CD14-positive monocyte (primary cell): Measurements from ENCODE around the gene ST6GALNAC3. TPM values are rescaled to one million over a fixed set of nuclear protein-coding genes. Genes with fewer than 3 reads are reported as not detected.

ENCODE experiments used
- DNase-seq, 3 donors: peaks; one replicate each; pipeline ENCODE4 v3.0.0-alpha.2; 2011 to 2022
- H2AFZ ChIP-seq: 2 replicates; pipeline ENCODE4 v1.6.0; 2012; ENCODE audit warnings: mild to moderate bottlenecking, low read depth, low read length, inconsistent platforms; ENCODE audit not compliant: insufficient read depth, poor library complexity, severe bottlenecking
- H3K27ac ChIP-seq, 2 donors: 1 replicate in 1 of 2; 2 replicates in 1 of 2; pipeline ENCODE4 v1.5.1; 2012 to 2013; ENCODE audit warnings: low read length in 2 of 2, control low read depth in 1 of 2, inconsistent platforms in 1 of 2, low read depth in 1 of 2, mild to moderate bottlenecking in 1 of 2
- H3K27me3 ChIP-seq, 2 donors: one replicate each; pipeline versions ENCODE4 v1.6.0 to v1.6.1; 2011 to 2013; ENCODE audit warnings: low read length in 2 of 2; ENCODE audit not compliant: control insufficient read depth in 2 of 2, insufficient read depth in 2 of 2
- H3K36me3 ChIP-seq, 2 donors: replicated peaks in 1 of 2; 1 replicate in 1 of 2; 2 replicates in 1 of 2; pipeline versions ENCODE4 v1.5.1 to v1.6.1; 2012 to 2013; ENCODE audit warnings: low read length in 2 of 2, control low read depth in 1 of 2, inconsistent platforms in 1 of 2, mild to moderate bottlenecking in 1 of 2; ENCODE audit not compliant: insufficient read depth in 2 of 2, control insufficient read depth in 1 of 2
- H3K4me1 ChIP-seq, 2 donors: 1 replicate in 1 of 2; 2 replicates in 1 of 2; pipeline versions ENCODE4 v1.5.1 to v1.6.1; 2012 to 2013; ENCODE audit warnings: low read length in 2 of 2, control low read depth in 1 of 2, inconsistent platforms in 1 of 2, mild to moderate bottlenecking in 1 of 2, moderate library complexity in 1 of 2; ENCODE audit not compliant: insufficient read depth in 2 of 2, control insufficient read depth in 1 of 2
- H3K4me2 ChIP-seq: replicated peaks from 2 replicates; pipeline ENCODE3; 2012; ENCODE audit warnings: low read length, moderate library complexity, mild to moderate bottlenecking; ENCODE audit not compliant: poor library complexity, severe bottlenecking; ENCODE audit errors: extremely low read depth
- H3K4me3 ChIP-seq, 3 experiments: fragments of 200-600 bp in 1 of 3; sonication (generic) in 1 of 3; replicated peaks in 1 of 3; 1 replicate in 2 of 3; 2 replicates in 1 of 3; pipeline ENCODE4 v1.5.1; 2011 to 2013; ENCODE audit warnings: low read length in 3 of 3, mild to moderate bottlenecking in 3 of 3, control low read depth in 2 of 3, low read depth in 2 of 3, inconsistent platforms in 1 of 3, moderate library complexity in 1 of 3
- H3K79me2 ChIP-seq: 2 replicates; pipeline ENCODE4 v1.6.0; 2012; ENCODE audit warnings: mild to moderate bottlenecking, control low read depth, inconsistent platforms, low read length, moderate library complexity; ENCODE audit not compliant: insufficient read depth
- H3K9ac ChIP-seq: 2 replicates; pipeline ENCODE4 v1.6.0; 2017; ENCODE audit warnings: low read length, mild to moderate bottlenecking; ENCODE audit not compliant: insufficient read depth, poor library complexity, severe bottlenecking
- H3K9me3 ChIP-seq, 2 donors: replicated peaks in 1 of 2; 1 replicate in 1 of 2; 2 replicates in 1 of 2; pipeline versions ENCODE4 v1.5.1 to v1.6.1; 2012 to 2013; ENCODE audit warnings: low read length in 2 of 2, control low read depth in 1 of 2; ENCODE audit not compliant: control insufficient read depth in 1 of 2, insufficient read depth in 1 of 2
- H4K20me1 ChIP-seq: 2 replicates; pipeline ENCODE4 v1.6.0; 2012; ENCODE audit warnings: mild to moderate bottlenecking, low read length, control low read depth, moderate library complexity; ENCODE audit not compliant: insufficient read depth
- H3K27ac Mint-ChIP-seq, 7 donors: one replicate each; pipeline ENCODE4 v1.8.0; 2020; ENCODE audit warnings: mild to moderate bottlenecking in 7 of 7, mixed read lengths in 7 of 7, moderate library complexity in 6 of 7, inconsistent platforms in 2 of 7
- H3K27me3 Mint-ChIP-seq, 3 donors: one replicate each; pipeline ENCODE4 v1.8.0; 2021 to 2022; ENCODE audit warnings: low read depth in 3 of 3, mild to moderate bottlenecking in 3 of 3, mixed read lengths in 3 of 3, moderate library complexity in 3 of 3, inconsistent platforms in 1 of 3
- H3K36me3 Mint-ChIP-seq, 2 donors: one replicate each; pipeline ENCODE4 v1.8.0; 2020; ENCODE audit warnings: mixed read lengths in 2 of 2, inconsistent platforms in 1 of 2, mild to moderate bottlenecking in 1 of 2
- H3K4me1 Mint-ChIP-seq: one replicate; pipeline ENCODE4 v1.8.0; 2020; ENCODE audit warnings: mild to moderate bottlenecking, mixed read lengths
- H3K4me3 Mint-ChIP-seq, 2 donors: one replicate each; pipeline ENCODE4 v1.8.0; 2020; ENCODE audit warnings: mild to moderate bottlenecking in 2 of 2, mixed read lengths in 2 of 2, moderate library complexity in 1 of 2
- H3K9me3 Mint-ChIP-seq, 7 donors: one replicate each; pipeline ENCODE4 v1.8.0; 2020 to 2022; ENCODE audit warnings: mixed read lengths in 7 of 7, mild to moderate bottlenecking in 6 of 7, moderate library complexity in 6 of 7, inconsistent platforms in 2 of 7
- CTCF ChIP-seq: fragments of 200-600 bp; IDR thresholded peaks from one replicate; pipeline ENCODE4 v1.8.0; 2022; ENCODE audit warnings: antibody characterized with exemption, mild to moderate bottlenecking
- WGBS: methylation state at CpG from one replicate; pipeline ENCODE4 v1.1.5; 2013; ENCODE audit warnings: missing lambda C conversion rate; ENCODE audit not compliant: insufficient coverage; 5-methylcytosine and 5-hydroxymethylcytosine counted together
- intact Hi-C, 2 donors: fragments of 100-400 bp; cut with micrococcal nuclease; formaldehyde crosslinking; loops; one replicate each; pipeline versions ENCODE4 v1.15.0 to v1.15.1; 2023
- polyA plus RNA-seq, 3 donors: library from polyadenylated mRNA; depleted of rRNA in 1 of 3; unstranded in 2 of 3; stranded (reverse) in 1 of 3; fragments of 300-500 nt in 2 of 3; fragments of >200 nt in 1 of 3; fragmentation: Illumina TruSeq in 2 of 3; gene quantifications; 1 replicate in 2 of 3; 2 replicates in 1 of 3; pipeline ENCODE4 v1.2.3, GENCODE V29; 2012 to 2021

ST6GALNAC3 gene
- polyA plus RNA-seq, 3 donors: 6.5 to 9.2 (median 7.6) TPM

- Histone ChIP-seq H3K9ac (no peak overlapping the region), H3K27me3 (no peaks in the 10 kb centered on the region), H4K20me1 (peaks cover 12% of the 10 kb centered on the region), H2AFZ (no peak overlapping the region), H3K79me2 (no peaks in the 10 kb centered on the region), H3K27ac (no peak overlapping the region), H3K4me2 (no peak overlapping the region), H3K4me3 (no peak overlapping the region), H3K9me3 (no peaks in the 10 kb centered on the region), H3K4me1 (no peaks in the 10 kb centered on the region), H3K36me3 (no peaks in the 10 kb centered on the region)
- H3K27ac Mint-ChIP-seq: no peak overlapping the region
- peaks cover 5% of the 10 kb centered on the region for H3K4me1 Mint-ChIP-seq
- DNase-seq: no peak
- peaks cover 0 to 8% of the 10 kb centered on the region in 2 donors for H3K36me3 Mint-ChIP-seq
- WGBS: no CpG with 5 or more reads among the region's 1 CpG
- H3K9me3 Mint-ChIP-seq: peaks cover 0 to 3% (median 0%) of the 10 kb centered on the region in 7 donors
- no peak for TF ChIP-seq CTCF
- peaks cover 0 to 5% (median 0%) of the 10 kb centered on the region in 3 donors for H3K27me3 Mint-ChIP-seq
- intact Hi-C loops: no loop called here
- no peak overlapping the region for H3K4me3 Mint-ChIP-seq
Measured at GRCh38 chr1:76106719-76107235, 32.2 kb downstream of the ST6GALNAC3 start.

DNA sequence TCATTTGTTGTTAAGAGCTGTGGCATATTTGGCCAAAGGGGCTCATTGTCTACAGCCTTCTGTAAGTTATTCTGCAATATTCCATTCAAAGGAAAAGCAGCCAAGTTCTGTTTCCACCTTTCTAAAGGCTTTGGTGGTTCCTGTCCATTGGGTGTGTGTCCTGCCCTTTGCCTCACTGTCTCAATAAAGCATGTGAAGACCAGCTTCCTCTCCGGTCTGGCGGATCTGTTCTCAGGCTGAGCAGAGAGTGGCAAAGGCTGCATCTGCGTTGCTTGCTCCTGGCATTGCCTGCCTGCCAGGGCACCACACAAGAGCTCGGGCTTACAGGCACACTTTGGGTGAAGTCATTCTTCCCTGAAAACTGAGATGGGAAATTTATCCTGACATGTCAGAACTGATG is 34.9 kb downstream of the ST6GALNAC3 start:
- peaks cover 0 to 8% of the 10 kb centered on the region in 2 donors for H3K36me3 Mint-ChIP-seq
- H3K4me2 ChIP-seq: no peak overlapping the region
- intact Hi-C loops: no loop called here

More for the DNA sequence above, 34.9 kb downstream of the ST6GALNAC3 start:
- no peaks in the 10 kb centered on the region for H3K4me1 ChIP-seq
- H3K9ac ChIP-seq: no peak overlapping the region
- Mint-ChIP-seq H3K4me3 (no peak overlapping the region), H3K27ac (no peak overlapping the region), H3K4me1 (peaks cover 5% of the 10 kb centered on the region), H3K9me3 (peaks cover 0 to 8% (median 3%) of the 10 kb centered on the region in 7 donors), H3K27me3 (peaks cover 0 to 5% (median 0%) of the 10 kb centered on the region in 3 donors)
- H3K9me3 ChIP-seq: no peaks in the 10 kb centered on the region
- H3K27me3 ChIP-seq: no peaks in the 10 kb centered on the region
- no peaks in the 10 kb centered on the region for H3K36me3 ChIP-seq
- no peaks in the 10 kb centered on the region for H3K79me2 ChIP-seq
- no peak overlapping the region for H3K4me3 ChIP-seq
- no peak overlapping the region for H2AFZ ChIP-seq
- 94% methylated on average over 4 of the region's 4 CpGs for WGBS
- H3K27ac ChIP-seq: no peak overlapping the region
- no peak for TF ChIP-seq CTCF
- peaks cover 13% of the 10 kb centered on the region for H4K20me1 ChIP-seq
- DNase-seq: no peak
